Superior temporal gyrus (tissue), 1 donor: Measurements from ENCODE around the gene MYH14.

Source experiments
- DNase-seq: peaks from one replicate; pipeline ENCODE4 v3.0.0-alpha.2; 2016; ENCODE audit errors: extremely low spot score

MYH14 gene

GRCh38 chr19:50261446-50261970 lies 58.1 kb downstream of the MYH14 start:
- DNase-seq, result no peak

- DNase-seq, result no peak
Measured at GRCh38 chr19:50263176-50263575, 59.8 kb downstream of the MYH14 start.

GRCh38 chr19:50264483-50265186 lies 61.2 kb downstream of the MYH14 start:
- DNase-seq, result no peak

- peak; percentile 7 for DNase-seq
Measured at GRCh38 chr19:50266041-50266440, 62.6 kb downstream of the MYH14 start.

GRCh38 chr19:50266896-50267295 lies 63.5 kb downstream of the MYH14 start:
- no peak for DNase-seq

GRCh38 chr19:50268041-50268440 lies 64.6 kb downstream of the MYH14 start:
- no peak for DNase-seq

GRCh38 chr19:50268501-50268900 lies 65.1 kb downstream of the MYH14 start:
- DNase-seq, result no peak

- DNase-seq, result no peak
Measured at GRCh38 chr19:50269653-50270052, 66.2 kb downstream of the MYH14 start.

GRCh38 chr19:50272263-50272897 lies 69.0 kb downstream of the MYH14 start:
- DNase-seq, result no peak

- no peak for DNase-seq
Measured at GRCh38 chr19:50273821-50274220, 70.4 kb downstream of the MYH14 start.

GRCh38 chr19:50275577-50276368 lies 72.4 kb downstream of the MYH14 start:
- no peak for DNase-seq

- DNase-seq, result no peak
Measured at GRCh38 chr19:50276370-50277063, 73.1 kb downstream of the MYH14 start.

- DNase-seq, result no peak
Measured at GRCh38 chr19:50277966-50278580, 74.7 kb downstream of the MYH14 start.

- no peak for DNase-seq
Measured at GRCh38 chr19:50280074-50280473, 76.7 kb downstream of the MYH14 start.

- DNase-seq, result no peak
Measured at GRCh38 chr19:50280983-50281382, 77.6 kb downstream of the MYH14 start.

- DNase-seq, result no peak
Measured at GRCh38 chr19:50281491-50281890, 78.1 kb downstream of the MYH14 start.

- DNase-seq, result no peak
Measured at GRCh38 chr19:50285833-50286232, 82.4 kb downstream of the MYH14 start.

- no peak for DNase-seq
Measured at GRCh38 chr19:50286443-50286842, 83.0 kb downstream of the MYH14 start.

- no peak for DNase-seq
Measured at GRCh38 chr19:50287331-50287730, 83.9 kb downstream of the MYH14 start.

GRCh38 chr19:50288954-50289353 lies 85.5 kb downstream of the MYH14 start:
- DNase-seq, result no peak

GRCh38 chr19:50290011-50290410 lies 86.6 kb downstream of the MYH14 start:
- DNase-seq, result no peak
